Measurements from ENCODE around the gene ASIC1.

- TF ChIP-seq CTCF (conservative IDR thresholded peaks at IDR 0.05; ENCODE audit: low read length) (no peak), EZH2phosphoT487 (IDR thresholded peaks at IDR 0.05; ENCODE audit: borderline replicate concordance) (no peak)
These were observed 8.4 kb downstream of the ASIC1 start for GRCh38 chr12:50065726-50066310.
